Prostate gland (tissue), 2 donors: ENCODE data around the gene MGAM2.

Experiments
- POLR2A ChIP-seq: fragments of 450-650 bp; IDR thresholded peaks from one replicate; pipeline ENCODE4 v1.6.1; 2016; ENCODE audit warnings: antibody characterized with exemption, mild to moderate bottlenecking
- POLR2AphosphoS5 ChIP-seq: sonication (generic); formaldehyde crosslinking; IDR thresholded peaks from one replicate; pipeline ENCODE4 v1.6.1; 2017; ENCODE audit warnings: antibody characterized with exemption
- TF ChIP-seq, protein P1 (sequence below), 4 experiments: fragments of 200-600 bp in 2 of 4; fragments of 450-650 bp in 2 of 4; sonication (generic) in 2 of 4; IDR thresholded peaks; 1 replicate in 3 of 4; 2 replicates in 1 of 4; pipeline ENCODE4 v1.5.1; 2016 to 2019; ENCODE audit warnings: antibody characterized with exemption in 4 of 4, mild to moderate bottlenecking in 2 of 4, moderate library complexity in 2 of 4

GRCh38 chr7:142188846-142189245 lies 77.3 kb downstream of the MGAM2 start:
- TF ChIP-seq POLR2A (no peak), POLR2AphosphoS5 (no peak)
- TF ChIP-seq, protein P1, sequence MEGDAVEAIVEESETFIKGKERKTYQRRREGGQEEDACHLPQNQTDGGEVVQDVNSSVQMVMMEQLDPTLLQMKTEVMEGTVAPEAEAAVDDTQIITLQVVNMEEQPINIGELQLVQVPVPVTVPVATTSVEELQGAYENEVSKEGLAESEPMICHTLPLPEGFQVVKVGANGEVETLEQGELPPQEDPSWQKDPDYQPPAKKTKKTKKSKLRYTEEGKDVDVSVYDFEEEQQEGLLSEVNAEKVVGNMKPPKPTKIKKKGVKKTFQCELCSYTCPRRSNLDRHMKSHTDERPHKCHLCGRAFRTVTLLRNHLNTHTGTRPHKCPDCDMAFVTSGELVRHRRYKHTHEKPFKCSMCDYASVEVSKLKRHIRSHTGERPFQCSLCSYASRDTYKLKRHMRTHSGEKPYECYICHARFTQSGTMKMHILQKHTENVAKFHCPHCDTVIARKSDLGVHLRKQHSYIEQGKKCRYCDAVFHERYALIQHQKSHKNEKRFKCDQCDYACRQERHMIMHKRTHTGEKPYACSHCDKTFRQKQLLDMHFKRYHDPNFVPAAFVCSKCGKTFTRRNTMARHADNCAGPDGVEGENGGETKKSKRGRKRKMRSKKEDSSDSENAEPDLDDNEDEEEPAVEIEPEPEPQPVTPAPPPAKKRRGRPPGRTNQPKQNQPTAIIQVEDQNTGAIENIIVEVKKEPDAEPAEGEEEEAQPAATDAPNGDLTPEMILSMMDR (IDR thresholded peaks at IDR 0.05), result peak in 3 of 4 experiments; percentile 23 to 51 (median 38)
